Muscle layer of colon (tissue), 2 donors: ENCODE data around the gene XPO6.

Experiments
- H3K27ac ChIP-seq: one replicate; pipeline ENCODE4 v1.7.0; 2013; ENCODE audit warnings: low read depth, mild to moderate bottlenecking, low read length, moderate library complexity
- H3K27me3 ChIP-seq, 2 donors: one replicate each; pipeline ENCODE4 v1.7.0; 2013; ENCODE audit warnings: low read length in 2 of 2, mild to moderate bottlenecking in 2 of 2; ENCODE audit not compliant: insufficient read depth in 2 of 2, control insufficient read depth in 1 of 2
- H3K36me3 ChIP-seq: one replicate; pipeline ENCODE4 v1.7.0; 2013; ENCODE audit warnings: mild to moderate bottlenecking, low read length; ENCODE audit not compliant: insufficient read depth
- H3K4me1 ChIP-seq: one replicate; pipeline ENCODE4 v1.7.0; 2013; ENCODE audit warnings: mild to moderate bottlenecking, low read length; ENCODE audit not compliant: insufficient read depth
- H3K4me3 ChIP-seq, 2 donors: one replicate each; pipeline ENCODE4 v1.7.0; 2013; ENCODE audit warnings: low read length in 2 of 2, low read depth in 1 of 2, mild to moderate bottlenecking in 1 of 2, moderate library complexity in 1 of 2
- H3K9ac ChIP-seq: one replicate; pipeline ENCODE4 v1.7.0; 2013; ENCODE audit warnings: low read length
- H3K9me3 ChIP-seq: one replicate; pipeline ENCODE4 v1.7.0; 2013; ENCODE audit warnings: mild to moderate bottlenecking, low read length
- donor health status: abdominal sarcoma.
- donor health status: Adenocarcinoma of cecum.

Gene XPO6

DNA sequence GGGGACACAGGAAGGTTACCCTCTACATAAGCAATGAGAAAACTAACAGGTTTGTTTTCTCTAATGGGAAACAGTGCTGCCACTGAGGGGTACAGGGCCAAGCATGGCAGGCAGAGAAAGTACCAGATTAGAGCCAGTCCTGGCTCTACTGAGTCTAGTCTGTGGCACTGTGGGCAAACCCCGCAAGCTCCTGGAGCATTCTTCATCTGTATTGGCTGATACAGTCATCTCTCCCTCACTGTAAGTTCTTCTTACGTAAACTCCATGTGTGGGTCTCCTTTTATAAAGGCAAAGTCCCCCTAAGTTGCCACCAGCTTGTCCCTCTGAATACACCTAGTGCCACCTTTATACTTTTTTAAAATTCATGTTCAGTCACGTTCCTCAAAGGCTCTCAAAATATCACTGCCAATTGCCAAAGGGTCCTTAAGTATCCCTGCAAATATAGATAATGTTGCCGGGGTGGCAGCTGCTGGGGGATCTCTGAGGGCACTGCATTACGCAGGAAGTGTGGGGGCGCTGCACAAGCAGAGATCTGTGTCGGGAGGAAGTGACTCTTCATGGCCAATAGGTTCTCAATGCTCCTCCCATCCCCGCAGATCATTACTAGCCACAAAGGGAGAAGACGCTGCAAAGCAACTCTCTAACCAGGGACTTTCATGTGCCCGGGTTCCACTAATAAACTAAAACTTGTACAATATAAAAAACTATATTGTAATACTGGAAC lies 18.8 kb downstream of the XPO6 start:
- no peak overlapping the region for H3K4me3 ChIP-seq

GRCh38 chr16:28191364-28191960 lies 20.3 kb downstream of the XPO6 start:
- Histone ChIP-seq H3K4me3 (no peak overlapping the region), H3K9me3 (no peaks in the 10 kb centered on the region), H3K27ac (no peak overlapping the region), H3K4me1 (peaks cover 7% of the 10 kb centered on the region), H3K27me3 (no peaks in the 10 kb centered on the region), H3K36me3 (no peaks in the 10 kb centered on the region), H3K9ac (no peak overlapping the region)

More for the DNA sequence above, 18.8 kb downstream of the XPO6 start:
- Histone ChIP-seq H3K4me1 (peaks cover 7% of the 10 kb centered on the region), H3K9ac (no peak overlapping the region), H3K27ac (no peak overlapping the region), H3K9me3 (no peaks in the 10 kb centered on the region), H3K27me3 (no peaks in the 10 kb centered on the region), H3K36me3 (no peaks in the 10 kb centered on the region)

DNA sequence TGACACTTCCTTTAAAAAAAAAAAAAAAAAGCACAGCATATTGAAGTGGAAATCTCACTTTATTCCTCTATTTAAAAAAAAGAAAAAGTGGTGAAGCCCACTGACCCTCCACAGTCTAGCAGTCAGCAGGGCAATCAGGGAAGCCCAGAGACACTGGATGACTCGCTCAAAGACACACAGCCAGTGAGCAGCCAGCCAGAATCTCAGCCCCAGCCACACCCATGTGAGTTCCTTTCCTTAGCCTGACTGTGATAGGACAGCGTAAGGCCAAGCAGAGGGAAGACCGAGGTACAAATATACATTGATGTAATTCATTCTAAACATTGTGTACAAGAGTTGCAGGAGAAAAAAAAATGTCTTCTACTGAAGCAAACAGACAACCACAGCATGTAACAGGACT lies 22.5 kb downstream of the XPO6 start:
- H3K27me3 ChIP-seq = no peaks in the 10 kb centered on the region
- H3K27ac ChIP-seq = no peak overlapping the region
- H3K9me3 ChIP-seq = no peaks in the 10 kb centered on the region
- H3K4me1 ChIP-seq = peaks cover 11% of the 10 kb centered on the region
- no peak overlapping the region for H3K9ac ChIP-seq
- no peak overlapping the region for H3K4me3 ChIP-seq
- H3K36me3 ChIP-seq = no peaks in the 10 kb centered on the region

DNA sequence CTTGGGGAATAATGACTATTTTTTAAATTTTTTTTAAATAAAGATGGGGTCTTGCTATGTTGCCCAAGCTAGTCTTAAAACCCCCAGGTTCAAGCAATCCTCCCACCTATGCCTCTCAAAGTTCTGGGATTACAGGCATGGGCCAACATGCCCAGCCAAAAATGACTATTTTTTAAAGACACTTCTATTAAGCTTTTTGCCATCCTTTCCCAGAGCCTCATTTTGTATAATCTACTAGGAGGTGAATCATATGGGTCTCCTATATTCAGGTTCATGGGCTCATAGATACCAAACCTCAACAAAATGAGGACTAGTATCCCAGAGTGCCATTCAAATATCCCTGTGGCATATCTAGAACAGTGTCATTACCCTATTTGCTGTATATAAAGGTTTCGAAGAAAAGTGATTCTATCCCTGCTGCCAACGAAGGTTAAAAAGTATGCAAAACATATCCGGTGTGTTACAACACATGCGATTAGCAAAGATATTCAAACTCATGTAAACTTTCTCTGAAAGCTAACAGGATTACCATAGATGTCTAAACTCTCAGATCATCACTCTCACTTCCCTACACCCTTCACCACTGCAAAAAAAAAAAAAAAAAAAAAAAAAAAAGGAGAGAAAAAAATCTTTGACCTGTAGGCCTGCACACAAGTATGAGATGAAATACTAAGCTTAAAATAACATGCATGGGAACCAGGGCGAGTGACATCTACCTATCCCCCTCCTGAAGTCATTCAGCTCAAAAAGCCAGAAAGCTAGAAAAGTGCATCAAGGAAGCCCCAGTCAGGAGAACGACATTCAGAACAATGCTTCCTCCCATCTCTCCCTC lies 23.5 kb downstream of the XPO6 start:
- peak overlapping the region; percentile 16 for H3K27ac ChIP-seq
- no peaks in the 10 kb centered on the region for H3K36me3 ChIP-seq
- no peak overlapping the region for H3K4me3 ChIP-seq

DNA sequence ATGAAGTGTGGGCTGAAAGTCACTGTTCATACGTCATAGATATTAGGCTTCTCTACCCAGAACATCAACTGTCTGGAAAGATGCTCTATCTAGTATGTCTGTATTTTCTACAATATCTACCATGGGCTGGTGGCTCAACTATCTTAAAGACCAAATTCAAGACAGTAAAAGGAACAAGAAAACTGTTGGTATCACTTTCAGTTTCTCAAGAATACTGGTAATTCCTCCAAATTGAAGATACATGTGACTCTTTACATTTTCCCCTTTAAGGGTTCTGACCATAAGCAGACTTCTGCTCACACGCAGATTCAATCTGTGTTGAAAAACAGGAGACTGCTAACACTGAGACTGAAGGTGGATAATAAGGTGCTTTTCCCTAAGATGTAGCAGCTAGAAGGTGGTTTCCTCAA lies 24.2 kb downstream of the XPO6 start:
- Histone ChIP-seq H3K27ac (no peak overlapping the region), H3K27me3 (no peaks in the 10 kb centered on the region), H3K4me1 (peaks cover 11% of the 10 kb centered on the region), H3K9me3 (no peaks in the 10 kb centered on the region), H3K36me3 (no peaks in the 10 kb centered on the region), H3K4me3 (no peak overlapping the region), H3K9ac (no peak overlapping the region)

More for the DNA sequence above, 23.5 kb downstream of the XPO6 start:
- no peak overlapping the region for H3K9ac ChIP-seq
- H3K9me3 ChIP-seq = no peaks in the 10 kb centered on the region
- H3K4me1 ChIP-seq = peaks cover 11% of the 10 kb centered on the region
- no peaks in the 10 kb centered on the region for H3K27me3 ChIP-seq

DNA sequence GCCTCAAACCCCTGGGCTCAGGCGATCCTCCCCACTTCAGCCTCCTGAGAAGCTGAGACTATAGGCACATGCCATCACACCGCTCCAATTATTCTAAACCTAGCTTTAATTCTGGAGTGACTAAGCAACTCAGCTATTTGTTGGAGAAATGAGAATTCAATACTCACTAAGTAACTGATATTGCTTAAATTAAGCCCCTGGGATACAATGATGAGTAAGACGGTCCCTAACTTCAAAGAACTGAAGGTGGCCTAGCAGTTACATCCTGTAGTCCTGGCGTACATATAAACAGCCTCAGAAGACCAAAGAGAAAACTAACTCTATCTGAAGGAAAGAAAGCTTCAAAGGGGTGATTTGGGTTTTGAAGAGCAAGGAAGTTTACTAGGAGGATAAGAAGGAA lies 25.0 kb downstream of the XPO6 start:
- Histone ChIP-seq H3K9ac (no peak overlapping the region), H3K36me3 (no peaks in the 10 kb centered on the region), H3K27ac (no peak overlapping the region), H3K27me3 (no peaks in the 10 kb centered on the region), H3K4me3 (no peak overlapping the region), H3K4me1 (peaks cover 18% of the 10 kb centered on the region), H3K9me3 (no peaks in the 10 kb centered on the region)

DNA sequence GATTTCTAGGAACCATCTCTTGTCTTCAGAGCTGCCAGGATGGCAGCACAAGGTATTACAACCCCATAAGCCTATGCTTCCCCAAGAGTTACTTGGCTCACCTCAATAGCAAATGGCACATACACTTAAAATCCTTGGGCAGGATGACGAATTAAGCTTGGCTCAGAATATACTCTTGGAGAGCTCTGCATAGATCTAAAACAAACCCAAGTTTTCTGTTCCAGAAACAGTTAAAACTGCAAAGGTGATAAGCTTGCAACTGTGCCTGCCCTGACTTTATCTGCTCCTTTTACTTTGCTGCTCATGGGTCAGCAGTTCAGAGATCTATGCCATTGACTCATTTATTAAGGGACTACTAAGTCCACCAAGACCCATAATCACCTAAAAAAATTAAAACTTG lies 26.1 kb downstream of the XPO6 start:
- no peak overlapping the region for H3K9ac ChIP-seq
- no peaks in the 10 kb centered on the region for H3K27me3 ChIP-seq
- no peaks in the 10 kb centered on the region for H3K9me3 ChIP-seq
- no peak overlapping the region for H3K27ac ChIP-seq
- peaks cover 20% of the 10 kb centered on the region for H3K4me1 ChIP-seq
- H3K36me3 ChIP-seq = no peaks in the 10 kb centered on the region
- H3K4me3 ChIP-seq = no peak overlapping the region

- no peak overlapping the region for H3K4me3 ChIP-seq
- no peak overlapping the region for H3K9ac ChIP-seq
- H3K36me3 ChIP-seq = no peaks in the 10 kb centered on the region
- no peak overlapping the region for H3K27ac ChIP-seq
- no peaks in the 10 kb centered on the region for H3K27me3 ChIP-seq
- peaks cover 20% of the 10 kb centered on the region for H3K4me1 ChIP-seq
- no peaks in the 10 kb centered on the region for H3K9me3 ChIP-seq
Measured at GRCh38 chr16:28184625-28185024, 27.1 kb downstream of the XPO6 start.

DNA sequence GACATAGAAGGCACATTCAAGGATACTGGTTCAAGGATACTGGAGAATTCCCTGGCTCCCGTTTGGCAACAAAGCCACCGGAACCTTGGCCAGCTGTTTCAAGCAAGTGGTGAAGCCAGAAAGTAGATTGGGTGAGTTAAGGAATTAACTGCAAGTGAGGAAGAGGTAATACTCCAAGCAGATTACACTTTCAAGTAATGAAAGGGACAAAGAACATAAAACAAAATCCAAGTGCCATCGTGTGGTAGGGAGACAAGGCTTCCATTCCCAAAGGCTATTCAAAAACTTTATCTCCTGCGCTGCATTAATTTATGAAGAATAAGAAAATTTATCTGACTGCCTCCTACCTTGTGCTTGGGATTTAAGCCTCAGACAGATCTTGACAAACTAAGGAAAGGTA lies 27.8 kb downstream of the XPO6 start:
- no peak overlapping the region for H3K9ac ChIP-seq
- H3K4me1 ChIP-seq = peaks cover 20% of the 10 kb centered on the region
- H3K4me3 ChIP-seq = no peak overlapping the region
- H3K36me3 ChIP-seq = no peaks in the 10 kb centered on the region
- no peaks in the 10 kb centered on the region for H3K9me3 ChIP-seq
- no peaks in the 10 kb centered on the region for H3K27me3 ChIP-seq
- no peak overlapping the region for H3K27ac ChIP-seq

DNA sequence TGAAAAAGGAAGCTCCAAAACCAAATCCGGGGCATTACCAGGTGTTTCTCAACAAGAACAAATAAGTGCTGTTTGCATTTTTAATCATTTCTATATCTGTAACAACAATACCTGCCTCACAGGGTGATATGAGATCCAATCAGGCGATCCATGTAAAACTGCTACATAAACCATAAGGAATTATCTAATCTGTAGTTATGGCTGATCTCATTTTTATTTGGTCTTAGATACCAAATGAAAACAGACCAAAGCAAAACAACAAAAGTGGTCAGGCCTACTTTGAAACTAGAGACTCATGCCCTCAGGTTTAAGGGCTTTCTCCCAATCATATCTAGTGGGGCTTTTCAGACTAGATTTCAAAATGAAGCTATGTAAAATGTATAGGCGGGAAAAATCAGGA lies 28.3 kb downstream of the XPO6 start:
- no peaks in the 10 kb centered on the region for H3K36me3 ChIP-seq
- no peaks in the 10 kb centered on the region for H3K9me3 ChIP-seq
- peaks cover 20% of the 10 kb centered on the region for H3K4me1 ChIP-seq
- H3K27ac ChIP-seq = no peak overlapping the region
- no peaks in the 10 kb centered on the region for H3K27me3 ChIP-seq
- no peak overlapping the region for H3K4me3 ChIP-seq
- H3K9ac ChIP-seq = no peak overlapping the region

GRCh38 chr16:28182801-28183200 lies 29.0 kb downstream of the XPO6 start:
- H3K27me3 ChIP-seq = no peaks in the 10 kb centered on the region
- no peaks in the 10 kb centered on the region for H3K9me3 ChIP-seq
- no peak overlapping the region for H3K4me3 ChIP-seq
- peaks cover 1% of the 10 kb centered on the region for H3K36me3 ChIP-seq
- H3K4me1 ChIP-seq = peaks cover 20% of the 10 kb centered on the region
- H3K27ac ChIP-seq = no peak overlapping the region
- no peak overlapping the region for H3K9ac ChIP-seq
